ENCODE results near the gene MATR3. TPM values are rescaled to one million over a fixed set of nuclear protein-coding genes. Genes with fewer than 3 reads are reported as not detected.

MATR3 gene
- total and polyA plus RNA-seq, 4 donors: 38.4 to 111 (median 69.7) TPM

DNA sequence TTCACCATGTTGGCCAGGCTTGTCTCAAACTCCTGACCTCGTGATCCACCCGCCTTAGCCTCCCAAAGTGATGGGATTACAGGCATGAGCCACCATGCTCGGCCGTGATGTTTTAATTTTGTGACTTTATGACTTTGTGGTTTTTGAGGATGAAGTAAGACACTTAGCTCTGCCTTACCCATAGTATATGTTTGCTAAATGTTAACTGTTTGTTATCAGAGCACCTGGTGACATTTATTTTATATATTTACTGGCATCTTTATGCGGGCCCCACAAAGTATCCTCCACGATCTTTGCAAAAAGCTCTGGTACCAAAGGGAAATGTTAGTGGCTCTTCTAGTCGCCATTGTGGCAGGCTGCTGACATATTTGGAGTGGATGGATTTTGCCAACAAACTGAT is 82.8 kb downstream of the MATR3 start (continued):
- TF ChIP-seq, protein P1, sequence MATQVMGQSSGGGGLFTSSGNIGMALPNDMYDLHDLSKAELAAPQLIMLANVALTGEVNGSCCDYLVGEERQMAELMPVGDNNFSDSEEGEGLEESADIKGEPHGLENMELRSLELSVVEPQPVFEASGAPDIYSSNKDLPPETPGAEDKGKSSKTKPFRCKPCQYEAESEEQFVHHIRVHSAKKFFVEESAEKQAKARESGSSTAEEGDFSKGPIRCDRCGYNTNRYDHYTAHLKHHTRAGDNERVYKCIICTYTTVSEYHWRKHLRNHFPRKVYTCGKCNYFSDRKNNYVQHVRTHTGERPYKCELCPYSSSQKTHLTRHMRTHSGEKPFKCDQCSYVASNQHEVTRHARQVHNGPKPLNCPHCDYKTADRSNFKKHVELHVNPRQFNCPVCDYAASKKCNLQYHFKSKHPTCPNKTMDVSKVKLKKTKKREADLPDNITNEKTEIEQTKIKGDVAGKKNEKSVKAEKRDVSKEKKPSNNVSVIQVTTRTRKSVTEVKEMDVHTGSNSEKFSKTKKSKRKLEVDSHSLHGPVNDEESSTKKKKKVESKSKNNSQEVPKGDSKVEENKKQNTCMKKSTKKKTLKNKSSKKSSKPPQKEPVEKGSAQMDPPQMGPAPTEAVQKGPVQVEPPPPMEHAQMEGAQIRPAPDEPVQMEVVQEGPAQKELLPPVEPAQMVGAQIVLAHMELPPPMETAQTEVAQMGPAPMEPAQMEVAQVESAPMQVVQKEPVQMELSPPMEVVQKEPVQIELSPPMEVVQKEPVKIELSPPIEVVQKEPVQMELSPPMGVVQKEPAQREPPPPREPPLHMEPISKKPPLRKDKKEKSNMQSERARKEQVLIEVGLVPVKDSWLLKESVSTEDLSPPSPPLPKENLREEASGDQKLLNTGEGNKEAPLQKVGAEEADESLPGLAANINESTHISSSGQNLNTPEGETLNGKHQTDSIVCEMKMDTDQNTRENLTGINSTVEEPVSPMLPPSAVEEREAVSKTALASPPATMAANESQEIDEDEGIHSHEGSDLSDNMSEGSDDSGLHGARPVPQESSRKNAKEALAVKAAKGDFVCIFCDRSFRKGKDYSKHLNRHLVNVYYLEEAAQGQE (IDR thresholded peaks at IDR 0.05): no peak

DNA sequence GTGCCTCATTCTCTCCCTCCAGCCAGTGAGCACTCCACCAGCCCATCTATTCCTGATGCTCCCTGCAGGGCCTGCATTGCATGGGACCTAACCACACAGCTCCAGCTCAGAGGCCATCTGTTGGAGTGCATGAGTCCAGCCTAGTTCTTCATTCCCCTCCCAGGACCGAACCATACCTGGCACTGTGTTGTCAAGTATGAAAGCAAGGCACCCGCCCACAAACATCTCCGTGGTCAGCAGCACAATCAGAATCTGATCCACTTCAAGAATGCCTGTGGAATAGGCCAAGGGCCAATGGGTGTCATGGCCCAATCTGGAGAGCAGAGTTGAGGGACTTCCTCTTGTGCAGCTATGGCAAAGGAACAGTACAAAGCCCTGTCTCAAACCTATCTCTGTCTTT is 83.7 kb downstream of the MATR3 start:
- Histone ChIP-seq H3K9me3 (ENCODE audit: control insufficient read depth in 4 of 4, low read length in 3 of 4) (no peaks in the 10 kb centered on the region), H3K36me3 (ENCODE audit: control insufficient read depth in 4 of 4, insufficient read depth in 3 of 4, low read depth in 1 of 4, low read length in 3 of 4) (peaks cover 0 to 15% (median 10%) of the 10 kb centered on the region in 4 donors), H3K4me1 (ENCODE audit: control insufficient read depth in 4 of 4, insufficient read depth in 4 of 4, low read length in 3 of 4) (peaks cover 7 to 25% (median 14%) of the 10 kb centered on the region in 4 donors), H3K9ac (ENCODE audit: low read depth in 1 of 2, low read length in 2 of 2) (no peak overlapping the region), H3K27ac (ENCODE audit: low read depth in 1 of 2, low read length in 2 of 2) (no peak overlapping the region), H3K4me3 (ENCODE audit: low read depth in 1 of 3, low read length in 3 of 3) (no peak overlapping the region), H3K27me3 (ENCODE audit: control insufficient read depth in 4 of 4, insufficient read depth in 4 of 4, low read length in 3 of 4) (no peaks in the 10 kb centered on the region)
- WGBS: 91% methylated on average over 3 of the region's 3 CpGs
- no peak for DNase-seq (ENCODE audit: low spot score)
- TF ChIP-seq GABPA (IDR thresholded peaks at IDR 0.05 in 1 of 2, conservative IDR thresholded peaks at IDR 0.05 in 1 of 2): no peak
- TF ChIP-seq HNF4A (conservative IDR thresholded peaks at IDR 0.05): no peak
- no peak for TF ChIP-seq RAD21 (IDR thresholded peaks at IDR 0.05)
- TF ChIP-seq, protein P2, sequence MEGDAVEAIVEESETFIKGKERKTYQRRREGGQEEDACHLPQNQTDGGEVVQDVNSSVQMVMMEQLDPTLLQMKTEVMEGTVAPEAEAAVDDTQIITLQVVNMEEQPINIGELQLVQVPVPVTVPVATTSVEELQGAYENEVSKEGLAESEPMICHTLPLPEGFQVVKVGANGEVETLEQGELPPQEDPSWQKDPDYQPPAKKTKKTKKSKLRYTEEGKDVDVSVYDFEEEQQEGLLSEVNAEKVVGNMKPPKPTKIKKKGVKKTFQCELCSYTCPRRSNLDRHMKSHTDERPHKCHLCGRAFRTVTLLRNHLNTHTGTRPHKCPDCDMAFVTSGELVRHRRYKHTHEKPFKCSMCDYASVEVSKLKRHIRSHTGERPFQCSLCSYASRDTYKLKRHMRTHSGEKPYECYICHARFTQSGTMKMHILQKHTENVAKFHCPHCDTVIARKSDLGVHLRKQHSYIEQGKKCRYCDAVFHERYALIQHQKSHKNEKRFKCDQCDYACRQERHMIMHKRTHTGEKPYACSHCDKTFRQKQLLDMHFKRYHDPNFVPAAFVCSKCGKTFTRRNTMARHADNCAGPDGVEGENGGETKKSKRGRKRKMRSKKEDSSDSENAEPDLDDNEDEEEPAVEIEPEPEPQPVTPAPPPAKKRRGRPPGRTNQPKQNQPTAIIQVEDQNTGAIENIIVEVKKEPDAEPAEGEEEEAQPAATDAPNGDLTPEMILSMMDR (IDR thresholded peaks at IDR 0.05; ENCODE audit: low read depth, low read length, missing input control): no peak
- no peak for TF ChIP-seq RXRA (IDR thresholded peaks at IDR 0.05)
- no peak for TF ChIP-seq YY1 (IDR thresholded peaks at IDR 0.05)
- TF ChIP-seq, protein P3, sequence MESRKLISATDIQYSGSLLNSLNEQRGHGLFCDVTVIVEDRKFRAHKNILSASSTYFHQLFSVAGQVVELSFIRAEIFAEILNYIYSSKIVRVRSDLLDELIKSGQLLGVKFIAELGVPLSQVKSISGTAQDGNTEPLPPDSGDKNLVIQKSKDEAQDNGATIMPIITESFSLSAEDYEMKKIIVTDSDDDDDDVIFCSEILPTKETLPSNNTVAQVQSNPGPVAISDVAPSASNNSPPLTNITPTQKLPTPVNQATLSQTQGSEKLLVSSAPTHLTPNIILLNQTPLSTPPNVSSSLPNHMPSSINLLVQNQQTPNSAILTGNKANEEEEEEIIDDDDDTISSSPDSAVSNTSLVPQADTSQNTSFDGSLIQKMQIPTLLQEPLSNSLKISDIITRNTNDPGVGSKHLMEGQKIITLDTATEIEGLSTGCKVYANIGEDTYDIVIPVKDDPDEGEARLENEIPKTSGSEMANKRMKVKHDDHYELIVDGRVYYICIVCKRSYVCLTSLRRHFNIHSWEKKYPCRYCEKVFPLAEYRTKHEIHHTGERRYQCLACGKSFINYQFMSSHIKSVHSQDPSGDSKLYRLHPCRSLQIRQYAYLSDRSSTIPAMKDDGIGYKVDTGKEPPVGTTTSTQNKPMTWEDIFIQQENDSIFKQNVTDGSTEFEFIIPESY (IDR thresholded peaks at IDR 0.05): no peak
- TF ChIP-seq, protein P4, sequence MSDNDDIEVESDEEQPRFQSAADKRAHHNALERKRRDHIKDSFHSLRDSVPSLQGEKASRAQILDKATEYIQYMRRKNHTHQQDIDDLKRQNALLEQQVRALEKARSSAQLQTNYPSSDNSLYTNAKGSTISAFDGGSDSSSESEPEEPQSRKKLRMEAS (IDR thresholded peaks at IDR 0.05): no peak
- no peak for TF ChIP-seq TAF1 (conservative IDR thresholded peaks at IDR 0.05)
- no peak for TF ChIP-seq SP1 (IDR thresholded peaks at IDR 0.05)

DNA sequence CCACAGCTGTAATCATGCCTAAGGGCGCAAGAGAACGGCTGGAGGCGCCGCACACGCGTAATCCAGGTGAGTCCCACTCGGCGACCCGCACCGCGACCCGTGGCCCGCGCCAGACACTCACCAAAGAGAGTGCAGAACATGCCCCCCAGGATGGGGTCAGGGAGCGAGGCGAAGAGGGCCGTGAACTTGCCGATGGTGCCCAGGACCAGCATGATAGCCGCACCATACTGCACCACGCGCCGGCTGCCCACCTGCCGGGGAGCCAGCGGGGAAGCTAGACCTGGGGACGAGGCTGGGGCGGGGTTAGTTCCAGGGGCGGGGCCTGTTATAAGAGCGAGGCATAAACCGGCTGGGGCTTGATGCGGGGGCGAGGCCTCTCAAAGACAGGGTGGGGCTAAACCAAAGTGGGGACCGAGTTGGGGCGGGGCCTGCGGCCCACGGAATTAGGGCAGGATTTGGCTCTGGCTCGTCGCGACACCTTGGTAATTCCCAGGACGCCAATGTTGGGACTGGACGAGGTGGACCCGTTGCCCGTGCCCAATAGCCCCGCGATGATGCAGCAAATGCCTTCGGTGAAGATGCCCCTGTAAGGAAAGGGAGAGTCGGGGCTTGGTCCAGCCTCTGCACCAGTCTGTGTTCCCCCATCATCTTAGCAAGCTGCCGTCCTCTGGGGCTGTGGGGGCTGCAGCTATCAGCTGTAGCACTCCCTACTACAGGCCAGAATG is 84.7 kb downstream of the MATR3 start:
- H3K9ac ChIP-seq (ENCODE audit: low read depth in 1 of 2, low read length in 2 of 2): no peak overlapping the region
- no peaks in the 10 kb centered on the region for H3K9me3 ChIP-seq (ENCODE audit: control insufficient read depth in 4 of 4, low read length in 3 of 4)
- H3K36me3 ChIP-seq (ENCODE audit: control insufficient read depth in 4 of 4, insufficient read depth in 3 of 4, low read depth in 1 of 4, low read length in 3 of 4): peaks cover 0 to 14% (median 10%) of the 10 kb centered on the region in 4 donors
- H3K4me1 ChIP-seq (ENCODE audit: control insufficient read depth in 4 of 4, insufficient read depth in 4 of 4, low read length in 3 of 4): peaks cover 5 to 28% (median 16%) of the 10 kb centered on the region in 4 donors
- H3K4me3 ChIP-seq (ENCODE audit: low read depth in 1 of 3, low read length in 3 of 3): no peak overlapping the region
- 91% methylated on average over 47 of the region's 47 CpGs for WGBS
- H3K27me3 ChIP-seq (ENCODE audit: control insufficient read depth in 4 of 4, insufficient read depth in 4 of 4, low read length in 3 of 4): no peaks in the 10 kb centered on the region
- DNase-seq (ENCODE audit: low spot score): no peak
- H3K27ac ChIP-seq (ENCODE audit: low read depth in 1 of 2, low read length in 2 of 2): no peak overlapping the region
- TF ChIP-seq GABPA (IDR thresholded peaks at IDR 0.05 in 1 of 2, conservative IDR thresholded peaks at IDR 0.05 in 1 of 2) (no peak), JUND (IDR thresholded peaks at IDR 0.05) (no peak), EGR1 (IDR thresholded peaks at IDR 0.05; ENCODE audit: low read depth in 2 of 2) (no peak), RAD21 (IDR thresholded peaks at IDR 0.05) (no peak), NR2F2 (IDR thresholded peaks at IDR 0.05) (no peak), SP1 (IDR thresholded peaks at IDR 0.05) (no peak), TAF1 (conservative IDR thresholded peaks at IDR 0.05) (no peak)
- TF ChIP-seq, protein P3 (IDR thresholded peaks at IDR 0.05): no peak
- TF ChIP-seq, protein P1 (IDR thresholded peaks at IDR 0.05): no peak
- TF ChIP-seq, protein P4 (IDR thresholded peaks at IDR 0.05): no peak

Data from liver (tissue), 9 donors.